ENCODE data around the gene C1QTNF7.
A peak's percentile ranks its signal among the peaks of the same experiment; 100 is the strongest.

DNA sequence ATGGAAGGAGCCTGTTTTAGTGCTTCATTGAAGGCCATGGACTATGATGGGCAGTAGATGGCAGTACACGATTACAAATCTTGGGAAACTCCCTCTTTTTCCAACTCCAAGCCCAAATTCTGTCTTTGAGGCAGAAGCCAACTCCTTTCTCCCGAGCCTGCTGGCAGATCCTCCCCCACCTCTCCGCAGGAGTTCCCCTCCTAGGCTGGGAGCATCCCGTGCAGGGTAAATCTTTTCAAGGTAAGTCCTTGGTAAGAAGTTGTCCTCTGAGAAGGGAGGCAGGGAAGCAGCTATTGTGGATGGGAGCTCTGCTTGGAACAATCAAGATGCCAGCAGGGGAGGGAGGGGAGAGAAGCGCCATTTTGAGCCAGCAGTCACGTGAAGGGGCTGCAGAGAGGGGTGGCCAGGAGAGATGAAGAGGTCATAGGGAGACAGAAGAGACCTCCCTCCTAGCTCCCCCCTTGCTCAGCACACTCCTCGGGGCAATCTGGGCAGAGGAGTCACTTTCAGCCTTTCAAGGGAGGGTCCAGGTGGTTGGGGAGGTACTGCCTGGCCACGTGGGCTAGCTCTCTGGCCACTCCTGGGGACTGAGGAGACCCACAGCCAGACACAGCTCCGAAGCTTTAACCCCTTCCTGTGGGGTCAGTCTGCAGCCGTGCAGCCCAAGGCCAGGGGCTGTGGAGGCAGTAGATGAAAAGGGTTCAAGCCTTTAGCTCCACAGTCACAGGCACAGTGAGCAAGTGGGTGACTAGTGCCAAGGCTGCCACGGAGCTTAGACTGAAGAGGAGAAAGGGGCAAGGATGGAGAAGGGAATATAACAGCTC lies 51.5 kb downstream of the C1QTNF7 start:
- TF ChIP-seq, protein P1, sequence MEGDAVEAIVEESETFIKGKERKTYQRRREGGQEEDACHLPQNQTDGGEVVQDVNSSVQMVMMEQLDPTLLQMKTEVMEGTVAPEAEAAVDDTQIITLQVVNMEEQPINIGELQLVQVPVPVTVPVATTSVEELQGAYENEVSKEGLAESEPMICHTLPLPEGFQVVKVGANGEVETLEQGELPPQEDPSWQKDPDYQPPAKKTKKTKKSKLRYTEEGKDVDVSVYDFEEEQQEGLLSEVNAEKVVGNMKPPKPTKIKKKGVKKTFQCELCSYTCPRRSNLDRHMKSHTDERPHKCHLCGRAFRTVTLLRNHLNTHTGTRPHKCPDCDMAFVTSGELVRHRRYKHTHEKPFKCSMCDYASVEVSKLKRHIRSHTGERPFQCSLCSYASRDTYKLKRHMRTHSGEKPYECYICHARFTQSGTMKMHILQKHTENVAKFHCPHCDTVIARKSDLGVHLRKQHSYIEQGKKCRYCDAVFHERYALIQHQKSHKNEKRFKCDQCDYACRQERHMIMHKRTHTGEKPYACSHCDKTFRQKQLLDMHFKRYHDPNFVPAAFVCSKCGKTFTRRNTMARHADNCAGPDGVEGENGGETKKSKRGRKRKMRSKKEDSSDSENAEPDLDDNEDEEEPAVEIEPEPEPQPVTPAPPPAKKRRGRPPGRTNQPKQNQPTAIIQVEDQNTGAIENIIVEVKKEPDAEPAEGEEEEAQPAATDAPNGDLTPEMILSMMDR (IDR thresholded peaks at IDR 0.05): peak; percentile 40 to 58 (median 50)
- TF ChIP-seq POLR2A (IDR thresholded peaks at IDR 0.05): no peak
